ENCODE data around the gene PLXNB2.

The PLXNB2 gene

DNA sequence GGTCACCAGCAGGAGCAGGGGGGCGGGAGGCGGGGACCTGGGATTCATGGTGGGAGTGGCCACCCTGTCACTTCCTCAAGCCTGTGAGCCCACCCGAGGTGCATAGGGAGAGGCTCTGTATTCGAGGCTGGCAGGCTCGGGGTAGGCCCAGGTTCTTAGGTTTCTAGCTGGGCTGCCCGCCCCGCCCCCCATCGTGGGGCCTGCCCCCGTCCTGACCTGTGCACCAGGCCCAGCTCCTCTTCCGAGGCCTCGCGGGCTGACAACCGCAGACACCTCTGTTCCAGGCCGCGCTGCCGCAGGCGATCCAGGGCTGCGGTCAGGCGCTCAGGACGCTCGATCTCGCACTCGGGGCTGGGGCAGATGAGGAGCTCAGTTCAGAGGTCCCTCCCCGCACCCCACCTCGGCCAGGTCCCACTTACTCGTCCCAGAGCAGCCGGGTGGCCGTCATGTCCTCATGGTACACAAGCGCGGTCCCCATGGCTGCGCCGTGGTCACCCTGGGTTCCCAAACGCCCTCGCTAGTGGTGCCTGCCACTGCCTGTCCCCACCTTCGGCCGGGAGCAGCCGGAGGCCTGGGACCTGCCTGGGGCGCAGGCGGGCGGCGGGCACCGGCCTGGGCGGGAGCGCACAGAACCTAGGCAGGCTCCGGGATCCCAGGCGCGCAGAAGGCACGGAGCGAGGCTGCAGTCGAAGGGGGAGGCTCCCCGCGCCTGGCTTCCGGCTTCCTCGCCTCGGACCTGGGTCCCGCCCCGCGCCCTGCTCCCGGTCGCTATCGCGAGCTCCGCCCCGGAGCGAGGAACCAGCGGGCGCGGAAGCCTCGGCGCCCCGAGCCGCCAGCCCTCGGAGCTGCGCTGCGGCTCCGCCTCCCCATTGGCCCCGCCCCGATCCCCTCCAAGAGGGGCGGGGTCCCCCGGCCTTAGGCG is 56.6 kb downstream of the PLXNB2 start, which contains the start of gene HDAC10:
Gene HDAC10 (minus strand): TSS at position 711 of the 922 bp plus-strand sequence. CDS start 233 bp downstream, at position 478.
- TF ChIP-seq, protein P1, sequence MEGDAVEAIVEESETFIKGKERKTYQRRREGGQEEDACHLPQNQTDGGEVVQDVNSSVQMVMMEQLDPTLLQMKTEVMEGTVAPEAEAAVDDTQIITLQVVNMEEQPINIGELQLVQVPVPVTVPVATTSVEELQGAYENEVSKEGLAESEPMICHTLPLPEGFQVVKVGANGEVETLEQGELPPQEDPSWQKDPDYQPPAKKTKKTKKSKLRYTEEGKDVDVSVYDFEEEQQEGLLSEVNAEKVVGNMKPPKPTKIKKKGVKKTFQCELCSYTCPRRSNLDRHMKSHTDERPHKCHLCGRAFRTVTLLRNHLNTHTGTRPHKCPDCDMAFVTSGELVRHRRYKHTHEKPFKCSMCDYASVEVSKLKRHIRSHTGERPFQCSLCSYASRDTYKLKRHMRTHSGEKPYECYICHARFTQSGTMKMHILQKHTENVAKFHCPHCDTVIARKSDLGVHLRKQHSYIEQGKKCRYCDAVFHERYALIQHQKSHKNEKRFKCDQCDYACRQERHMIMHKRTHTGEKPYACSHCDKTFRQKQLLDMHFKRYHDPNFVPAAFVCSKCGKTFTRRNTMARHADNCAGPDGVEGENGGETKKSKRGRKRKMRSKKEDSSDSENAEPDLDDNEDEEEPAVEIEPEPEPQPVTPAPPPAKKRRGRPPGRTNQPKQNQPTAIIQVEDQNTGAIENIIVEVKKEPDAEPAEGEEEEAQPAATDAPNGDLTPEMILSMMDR (IDR thresholded peaks at IDR 0.05; ENCODE audit: borderline replicate concordance, insufficient read depth, low read depth, low read length) = no peak
- peak within 1 kb of the TSS; percentile 90 for H3K4me3 ChIP-seq (ENCODE audit: low read depth, low read length)

- H3K4me3 ChIP-seq (ENCODE audit: low read depth, low read length) = peak overlapping the region; percentile 90
- TF ChIP-seq, protein P1 (IDR thresholded peaks at IDR 0.05; ENCODE audit: borderline replicate concordance, insufficient read depth, low read depth, low read length) = no peak
Observed at GRCh38 chr22:50250249-50250554, 57.2 kb downstream of the PLXNB2 start.

GRCh38 chr22:50249341-50250248 is 57.9 kb downstream of the PLXNB2 start:
- TF ChIP-seq, protein P1 (IDR thresholded peaks at IDR 0.05; ENCODE audit: borderline replicate concordance, insufficient read depth, low read depth, low read length) = no peak
- H3K4me3 ChIP-seq (ENCODE audit: low read depth, low read length) = peak overlapping the region; percentile 90

DNA sequence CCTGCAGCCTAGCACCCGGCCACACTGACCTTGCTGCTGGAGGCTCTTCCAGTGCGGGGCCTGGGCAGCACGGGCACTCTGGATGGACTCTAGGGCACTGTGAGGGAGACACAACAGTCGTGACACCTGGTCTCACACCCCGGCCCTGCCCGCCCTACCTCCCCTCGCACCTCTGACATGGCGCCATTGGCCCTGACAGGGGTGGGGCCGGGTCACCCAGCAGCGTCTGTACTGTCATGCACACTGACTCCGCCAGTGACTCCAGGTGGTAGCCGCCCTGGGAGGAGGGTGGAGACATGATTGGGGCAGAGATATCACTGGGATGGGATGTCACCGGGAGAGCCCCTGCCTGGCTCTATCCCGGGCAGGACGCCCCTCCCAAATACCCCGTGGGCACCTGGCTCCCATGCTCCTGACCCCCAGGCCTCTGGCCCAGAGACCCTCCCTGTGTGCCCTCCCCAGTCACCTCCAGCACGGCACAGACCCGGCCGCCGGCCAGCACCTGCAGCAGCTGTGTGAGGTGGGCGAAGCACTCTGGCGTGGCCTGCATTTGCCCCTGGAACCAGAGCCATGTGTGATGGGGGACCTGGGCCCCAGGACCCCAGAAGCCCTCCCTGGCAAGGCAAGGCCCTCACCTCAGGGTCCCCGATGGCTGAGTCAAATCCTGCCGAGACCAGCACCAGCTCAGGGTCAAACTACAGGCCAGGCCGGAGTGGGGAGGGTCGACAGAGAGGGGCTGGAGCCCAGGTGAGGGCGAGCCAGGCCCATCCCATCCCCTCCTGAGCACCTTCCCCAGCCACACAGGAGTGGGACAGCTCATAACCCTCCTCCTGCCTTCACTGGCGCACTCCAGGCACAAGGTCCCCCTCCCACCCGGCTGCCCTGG is 59.0 kb downstream of the PLXNB2 start:
- no peak overlapping the region for H3K4me3 ChIP-seq (ENCODE audit: low read depth, low read length)
- TF ChIP-seq, protein P1 (IDR thresholded peaks at IDR 0.05; ENCODE audit: borderline replicate concordance, insufficient read depth, low read depth, low read length) = no peak

GRCh38 chr22:50247748-50248147 is 59.7 kb downstream of the PLXNB2 start:
- TF ChIP-seq, protein P1 (IDR thresholded peaks at IDR 0.05; ENCODE audit: borderline replicate concordance, insufficient read depth, low read depth, low read length) = no peak
- no peak overlapping the region for H3K4me3 ChIP-seq (ENCODE audit: low read depth, low read length)
